GM23338 (cell line): ENCODE results near the gene PLEKHH3. TPM values are rescaled to one million over a fixed set of nuclear protein-coding genes. Genes with fewer than 3 reads are reported as not detected.

Experiments
- ATAC-seq: fragments of 200-7000 bp; cut with Tn5 transposase; 3 replicates; pipeline ENCODE4 v1.9.1; 2020
- DNase-seq: peaks from one replicate; pipeline ENCODE4 v3.0.0-alpha.2; 2015; ENCODE audit warnings: low spot score
- H2AFZ ChIP-seq: fragments of 200-600 bp; sonication (generic); 2 replicates; pipeline ENCODE4 v1.8.0; 2016; ENCODE audit warnings: antibody characterized with exemption, mild to moderate bottlenecking, moderate library complexity
- H3F3A ChIP-seq: fragments of 200-600 bp; sonication (generic); replicated peaks from 2 replicates; pipeline ENCODE4 v1.8.0; 2017; ENCODE audit warnings: antibody characterized with exemption, mixed run types, low read depth
- H3K27ac ChIP-seq: fragments of 200-600 bp; sonication (generic); 2 replicates; pipeline ENCODE4 v1.6.1; 2016; ENCODE audit warnings: low read depth
- H3K27me3 ChIP-seq: fragments of 200-600 bp; sonication (generic); 2 replicates; pipeline ENCODE4 v1.8.0; 2016; ENCODE audit warnings: mild to moderate bottlenecking, mixed run types, moderate library complexity; ENCODE audit not compliant: insufficient read depth
- H3K36me3 ChIP-seq: fragments of 200-600 bp; sonication (generic); 2 replicates; pipeline ENCODE4 v1.8.0; 2016; ENCODE audit warnings: mild to moderate bottlenecking; ENCODE audit not compliant: insufficient read depth
- H3K4me1 ChIP-seq: fragments of 200-600 bp; sonication (generic); 2 replicates; pipeline ENCODE4 v1.8.0; 2016; ENCODE audit warnings: mild to moderate bottlenecking, moderate library complexity; ENCODE audit not compliant: insufficient read depth
- H3K4me2 ChIP-seq: fragments of 200-600 bp; sonication (generic); 2 replicates; pipeline ENCODE4 v1.7.1; 2017; ENCODE audit warnings: mixed run types
- H3K4me3 ChIP-seq: fragments of 200-600 bp; sonication (generic); 2 replicates; pipeline ENCODE4 v1.6.1; 2016; ENCODE audit warnings: mixed run types
- H3K79me2 ChIP-seq: fragments of 200-600 bp; sonication (generic); replicated peaks from 2 replicates; pipeline ENCODE4 v1.8.0; 2017; ENCODE audit warnings: mild to moderate bottlenecking; ENCODE audit not compliant: insufficient read depth
- H3K9me2 ChIP-seq: fragments of 200-600 bp; sonication (generic); 2 replicates; pipeline ENCODE4 v1.8.0; 2017; ENCODE audit not compliant: insufficient read depth
- H4K20me1 ChIP-seq: fragments of 200-600 bp; sonication (generic); replicated peaks from 2 replicates; pipeline ENCODE4 v1.8.0; 2017; ENCODE audit warnings: mild to moderate bottlenecking; ENCODE audit not compliant: insufficient read depth
- H3K27ac Mint-ChIP-seq: 2 replicates; pipeline ENCODE4 v1.8.0; 2020; ENCODE audit warnings: inconsistent platforms, mild to moderate bottlenecking, moderate library complexity, mixed read lengths
- H3K27me3 Mint-ChIP-seq: 3 replicates; pipeline ENCODE4 v1.8.0; 2022; ENCODE audit warnings: low read depth, mild to moderate bottlenecking, moderate library complexity, mixed read lengths, inconsistent platforms; ENCODE audit not compliant: insufficient read depth, poor library complexity
- H3K36me3 Mint-ChIP-seq: 3 replicates; pipeline ENCODE4 v1.8.0; 2021; ENCODE audit warnings: low read depth, mild to moderate bottlenecking, inconsistent platforms, moderate library complexity, mixed read lengths
- H3K4me1 Mint-ChIP-seq: 3 replicates; pipeline ENCODE4 v1.8.0; 2020; ENCODE audit warnings: mild to moderate bottlenecking, inconsistent platforms, mixed read lengths
- H3K4me3 Mint-ChIP-seq: 3 replicates; pipeline ENCODE4 v1.8.0; 2021; ENCODE audit warnings: moderate library complexity, mild to moderate bottlenecking, inconsistent platforms, mixed read lengths
- H3K9me3 Mint-ChIP-seq: 3 replicates; pipeline ENCODE4 v1.8.0; 2020; ENCODE audit warnings: moderate library complexity, mild to moderate bottlenecking, inconsistent platforms, mixed read lengths
- CREB1 ChIP-seq: fragments of 250-450 bp; sonication (Bioruptor Pico); IDR thresholded peaks from 2 replicates; pipeline ENCODE4 v1.5.0; 2020; ENCODE audit warnings: low read depth, mild to moderate bottlenecking, moderate library complexity
- CTCF ChIP-seq, 2 experiments: fragments of 200-600 bp in 1 of 2; sonication (generic) in 1 of 2; conservative IDR thresholded peaks; 2 replicates each; pipeline versions ENCODE4 v1.5.1 to v1.6.1; 2016 to 2017; ENCODE audit warnings: antibody characterized with exemption in 2 of 2, low read depth in 2 of 2, mild to moderate bottlenecking in 2 of 2, moderate library complexity in 1 of 2
- ETS1 ChIP-seq: IDR thresholded peaks from 2 replicates; pipeline ENCODE4 v1.6.1; 2016; ENCODE audit warnings: antibody characterized with exemption
- EZH2 ChIP-seq: fragments of 200-600 bp; sonication (generic); IDR thresholded peaks from one replicate; pipeline ENCODE4 v1.8.0; 2017; ENCODE audit warnings: antibody characterized with exemption, mild to moderate bottlenecking, low read depth; ENCODE audit not compliant: unreplicated experiment
- EZH2phosphoT487 ChIP-seq: fragments of 200-600 bp; sonication (generic); IDR thresholded peaks from one replicate; pipeline ENCODE4 v1.8.1; 2018; ENCODE audit warnings: antibody characterized with exemption; ENCODE audit not compliant: unreplicated experiment
- JUNB ChIP-seq: IDR thresholded peaks from one replicate; pipeline ENCODE4 v1.6.1; 2016; ENCODE audit warnings: antibody characterized with exemption; ENCODE audit not compliant: unreplicated experiment
- NANOG ChIP-seq: IDR thresholded peaks from 2 replicates; pipeline ENCODE4 v1.6.1; 2016; ENCODE audit warnings: antibody characterized with exemption, borderline replicate concordance
- POLR2AphosphoS5 ChIP-seq: IDR thresholded peaks from 2 replicates; pipeline ENCODE4 v1.6.1; 2016; ENCODE audit warnings: antibody characterized with exemption, low read depth
- REST ChIP-seq: IDR thresholded peaks from one replicate; pipeline ENCODE4 v1.6.1; 2018; ENCODE audit warnings: antibody characterized with exemption; ENCODE audit not compliant: unreplicated experiment
- STAT1 ChIP-seq: IDR thresholded peaks from one replicate; pipeline ENCODE4 v1.6.1; 2016; ENCODE audit warnings: antibody characterized with exemption; ENCODE audit not compliant: unreplicated experiment
- ZNF114 ChIP-seq: fragments of 250-450 bp; sonication (Bioruptor Pico); IDR thresholded peaks from 2 replicates; pipeline ENCODE4 v1.5.0; 2020; ENCODE audit warnings: mild to moderate bottlenecking, moderate library complexity
- ZNF331 ChIP-seq: fragments of 250-450 bp; sonication (Bioruptor Pico); IDR thresholded peaks from 2 replicates; pipeline ENCODE4 v1.5.0; 2020; ENCODE audit warnings: low read depth, mild to moderate bottlenecking, moderate library complexity
- ZNF462 ChIP-seq: fragments of 250-450 bp; sonication (Bioruptor Pico); IDR thresholded peaks from 2 replicates; pipeline ENCODE4 v1.5.0; 2020; ENCODE audit warnings: mild to moderate bottlenecking, moderate library complexity
- polyA plus RNA-seq: library from polyadenylated mRNA; unstranded; fragments of >200 nt; fragmentation: Nextera tagmentation; extraction: Ambion mirVana; gene quantifications from 2 replicates; pipeline ENCODE4 v1.2.1, GENCODE V29; 2016
- total RNA-seq: library from RNA; depleted of rRNA; stranded (reverse); fragments of >200 nt; shearing (Covaris generic); gene quantifications from 2 replicates; pipeline ENCODE4 v1.2.3, GENCODE V29; 2014

PLEKHH3 gene
- total and polyA plus RNA-seq, 2 experiments from 2014 or later: 10.9 to 24.2 TPM

- H3K9me2 ChIP-seq: no peaks in the 10 kb centered on the region
- H4K20me1 ChIP-seq: peaks cover 6% of the 10 kb centered on the region; the same call in 1 of the 2 replicates
- DNase-seq: no peak
- no peaks in the 10 kb centered on the region for H3F3A ChIP-seq
- ATAC-seq: no peak
- H3K9me3 Mint-ChIP-seq: no peaks in the 10 kb centered on the region; the same call in 2 of the 3 replicates
- H3K4me1 Mint-ChIP-seq: peaks cover 10% of the 10 kb centered on the region
- TF ChIP-seq NANOG (no peak), CTCF (conservative IDR thresholded peaks at IDR 0.05; ENCODE audit: low read depth in 2 of 2) (no peak), ETS1 (no peak), POLR2AphosphoS5 (no peak), EZH2 (no peak), EZH2phosphoT487 (no peak), JUNB (no peak), ZNF331 (CRISPR knock-in tag) (no peak), ZNF114 (CRISPR knock-in tag) (no peak), STAT1 (no peak), CREB1 (no peak), ZNF462 (CRISPR knock-in tag) (no peak), REST (no peak)
- H3K4me3 ChIP-seq: no peak overlapping the region
- no peak overlapping the region for H3K27ac ChIP-seq
- H3K4me1 ChIP-seq: no peaks in the 10 kb centered on the region; the same call in 1 of the 2 replicates
- H3K27ac Mint-ChIP-seq: no peak overlapping the region
- H3K4me2 ChIP-seq: no peak overlapping the region
- peaks cover 32% of the 10 kb centered on the region for H3K36me3 Mint-ChIP-seq
- H3K27me3 Mint-ChIP-seq: peaks cover 9% of the 10 kb centered on the region
- H3K36me3 ChIP-seq: peaks cover 6% of the 10 kb centered on the region; the same call in 1 of the 2 replicates
- H2AFZ ChIP-seq: no peak overlapping the region
- no peaks in the 10 kb centered on the region for H3K27me3 ChIP-seq
- H3K79me2 ChIP-seq: no peaks in the 10 kb centered on the region
- no peak overlapping the region for H3K4me3 Mint-ChIP-seq
Observed at GRCh38 chr17:42700586-42701289, 23.9 kb upstream of the PLEKHH3 start.
